Nasal cavity respiratory epithelium epithelial cell of viscerocranial mucosa (primary cell): ENCODE data around the gene CFAP47. TPM values are rescaled to one million over a fixed set of nuclear protein-coding genes. Genes with fewer than 3 reads are reported as not detected.

Experiments
- total RNA-seq: library from RNA; depleted of rRNA; stranded (reverse); fragments of >200 nt; gene quantifications from 2 replicates; pipeline ENCODE4 v1.2.3, GENCODE V29; 2014

Gene CFAP47, protein sequence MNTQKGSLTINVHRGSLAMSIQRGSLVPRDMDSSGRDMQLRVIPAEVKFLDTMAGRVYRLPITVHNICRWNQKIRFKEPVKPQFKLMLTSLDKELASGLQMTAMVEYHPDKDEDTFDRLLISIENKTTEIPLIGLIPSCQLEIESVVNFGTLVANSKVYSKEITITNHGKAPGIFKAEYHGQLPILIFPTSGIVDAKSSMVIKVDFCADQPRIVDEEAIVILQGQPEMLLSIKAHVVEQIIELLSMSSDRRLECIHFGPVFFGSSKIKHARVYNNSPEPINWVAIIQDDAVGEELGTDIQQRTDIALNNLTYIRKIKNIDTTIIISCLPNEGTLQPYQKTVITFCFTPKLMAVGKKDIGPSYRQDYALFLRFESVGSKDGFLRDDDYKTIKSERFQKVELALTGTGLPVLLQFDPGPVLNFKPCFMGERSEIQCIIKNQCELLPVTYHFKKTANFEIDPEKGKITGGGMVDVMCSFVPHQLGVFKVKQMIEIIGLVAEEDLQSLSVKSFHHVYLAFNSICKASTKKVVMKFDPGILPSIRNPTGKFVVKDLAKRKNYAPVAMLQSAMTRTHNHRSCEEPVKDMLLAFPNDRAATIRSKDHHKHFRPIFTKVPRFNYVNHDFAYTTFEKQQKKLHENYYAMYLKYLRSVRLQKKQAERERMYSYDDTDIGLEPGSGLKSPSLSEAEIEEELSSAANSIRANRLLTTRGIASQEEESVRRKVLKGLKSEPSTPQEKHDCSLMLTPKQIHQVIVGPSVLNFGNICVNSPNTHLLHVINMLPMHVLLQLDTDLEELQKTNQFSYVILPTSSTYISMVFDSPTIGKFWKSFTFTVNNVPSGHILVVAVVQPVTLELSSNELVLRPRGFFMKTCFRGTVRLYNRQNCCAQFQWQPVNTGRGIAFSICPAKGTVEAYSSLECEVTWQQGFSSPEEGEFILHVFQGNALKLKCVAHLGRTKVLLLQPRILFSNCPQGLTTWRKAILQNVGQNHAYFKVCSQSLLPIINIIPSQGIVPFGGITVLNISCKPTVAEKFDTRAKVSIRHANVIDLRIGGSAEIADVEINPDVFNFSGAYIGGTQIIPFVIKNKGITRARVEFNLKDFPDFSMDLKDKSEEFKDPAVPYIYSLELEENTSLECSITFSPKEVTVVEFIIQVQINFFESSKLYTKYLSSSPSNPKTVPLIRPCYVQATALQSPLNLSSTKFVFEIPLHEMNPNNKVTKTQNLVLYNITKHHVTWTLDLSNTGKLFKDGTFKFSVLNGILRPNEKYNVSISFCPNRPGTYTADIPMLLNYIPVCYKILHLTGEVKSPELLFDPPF (N-terminal part only)
- total RNA-seq, result 0.07 TPM in 1 of 2 replicates, not detected in the other

DNA sequence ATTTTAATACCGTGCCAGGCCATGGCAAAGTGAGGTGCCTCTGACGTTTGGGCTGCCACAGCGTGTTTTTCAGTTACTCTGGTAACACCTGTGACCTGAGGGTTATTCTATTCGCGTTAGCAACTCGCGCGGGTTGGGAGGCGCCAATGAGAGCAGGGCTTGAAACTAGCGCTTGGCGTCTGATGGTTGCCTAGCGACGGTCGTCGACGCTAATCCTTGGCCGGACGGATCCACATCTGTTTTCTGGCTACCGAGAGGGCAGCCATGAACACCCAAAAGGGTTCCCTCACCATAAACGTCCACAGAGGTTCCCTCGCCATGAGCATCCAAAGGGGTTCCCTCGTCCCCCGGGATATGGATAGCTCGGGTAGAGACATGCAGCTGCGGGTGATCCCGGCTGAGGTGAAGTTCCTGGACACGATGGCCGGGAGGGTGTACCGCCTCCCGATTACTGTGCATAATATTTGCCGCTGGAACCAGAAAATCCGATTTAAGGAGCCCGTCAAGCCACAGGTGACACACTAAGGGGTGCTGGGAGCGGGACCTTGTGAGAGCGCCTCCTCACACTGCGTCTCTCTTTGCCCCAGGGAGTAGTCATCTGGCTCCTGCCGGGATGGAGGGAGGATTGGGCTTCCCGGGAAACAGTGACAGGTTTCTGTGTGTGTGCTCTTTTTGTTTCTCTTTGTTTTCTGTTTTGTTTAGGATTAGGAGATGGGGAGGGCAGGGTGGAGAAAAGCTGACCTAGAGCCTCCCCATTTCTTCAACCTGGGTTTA, at the start of gene CFAP47:
Gene CFAP47 (plus strand): TSS at position 199 of the 774 bp plus-strand sequence. CDS start 66 bp downstream, at position 265.

Other genes starting within 250 kb of the CFAP47 start
- not detected in 2 replicates for gene MAGEB16, start 121.4 kb upstream of the CFAP47 start, total RNA-seq